ENCODE data around the gene SPAAR.

SPAAR gene

DNA sequence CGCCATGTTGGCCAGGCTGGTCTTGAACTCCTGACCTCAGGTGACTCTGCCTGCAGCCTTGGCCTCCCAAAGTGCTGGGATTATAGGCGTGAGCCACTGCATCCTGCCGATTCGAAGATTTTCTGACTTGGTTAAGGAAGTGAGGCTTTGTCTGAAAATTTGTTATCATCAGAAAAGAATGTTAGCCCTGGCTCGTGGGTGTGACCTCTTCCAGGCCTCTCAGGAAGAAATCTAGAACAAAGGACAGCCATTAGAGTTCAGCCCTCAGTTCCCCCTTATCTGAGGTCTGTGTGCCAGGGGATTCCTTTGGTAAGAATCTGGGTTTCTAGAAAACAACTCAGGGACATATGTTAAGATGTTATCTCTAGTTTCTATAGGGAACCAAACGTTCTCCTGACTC, 42.4 kb downstream of the SPAAR start:
- DNase-seq: no peak

DNA sequence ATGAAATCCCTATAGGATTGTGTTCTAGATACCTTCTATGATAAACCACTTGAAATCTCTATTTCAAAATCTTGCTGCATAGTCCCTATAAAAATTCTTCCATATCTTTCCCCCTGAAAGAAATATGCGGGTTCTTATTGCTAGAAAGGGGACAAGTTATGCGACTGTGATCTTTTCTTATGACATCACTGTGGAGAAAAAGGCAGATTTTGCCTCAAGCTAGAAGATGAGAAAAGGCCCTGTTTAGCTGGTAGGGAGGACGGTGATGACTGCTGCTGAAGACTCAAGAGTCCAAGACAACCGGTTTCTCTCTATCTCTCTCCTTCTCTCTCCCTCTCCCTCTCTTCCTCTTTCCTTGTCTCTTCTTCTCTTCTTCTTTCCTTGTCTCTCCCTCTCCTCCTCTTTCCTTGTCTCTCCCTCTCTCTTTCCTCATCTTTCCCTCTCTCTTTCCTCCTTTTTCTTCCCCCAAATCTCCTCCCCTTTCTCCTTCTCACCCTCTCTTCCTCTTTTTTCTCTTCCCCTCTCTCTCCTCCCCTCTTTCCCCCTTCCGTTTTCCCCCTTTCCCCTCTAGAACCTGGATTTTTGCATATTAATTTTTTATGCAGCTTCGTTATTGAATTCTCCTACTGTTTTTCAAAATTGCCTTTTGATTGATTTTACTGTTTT, 43.4 kb downstream of the SPAAR start:
- DNase-seq: no peak

DNA sequence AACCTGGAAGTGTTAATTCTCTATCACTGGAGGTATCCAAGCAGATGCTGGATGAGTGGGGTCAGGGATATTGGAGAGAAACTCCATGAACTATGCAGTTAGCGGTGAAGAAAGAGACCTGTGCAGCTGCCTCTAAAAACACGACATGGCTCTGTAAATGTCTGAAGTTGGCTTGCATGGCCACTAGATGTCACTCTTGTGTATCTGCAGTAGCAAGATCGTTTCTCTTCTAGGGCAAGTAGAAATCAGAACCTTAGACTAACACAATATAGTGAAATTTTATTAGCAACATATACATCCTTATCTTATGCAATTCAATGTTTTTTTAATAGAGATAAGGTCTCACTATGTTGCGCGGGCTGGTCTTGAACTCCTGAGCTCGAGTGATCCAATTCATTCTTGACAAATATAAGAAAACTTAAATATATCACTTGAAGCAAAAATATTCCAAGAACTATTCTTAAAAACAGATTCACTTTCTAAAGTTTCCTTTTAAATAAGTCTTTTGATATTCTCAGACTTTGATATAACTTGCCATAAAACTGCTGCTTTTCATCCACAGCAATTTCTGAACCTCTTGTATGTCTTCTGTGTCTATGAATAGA, 45.8 kb downstream of the SPAAR start:
- DNase-seq: peak; percentile 29

DNA sequence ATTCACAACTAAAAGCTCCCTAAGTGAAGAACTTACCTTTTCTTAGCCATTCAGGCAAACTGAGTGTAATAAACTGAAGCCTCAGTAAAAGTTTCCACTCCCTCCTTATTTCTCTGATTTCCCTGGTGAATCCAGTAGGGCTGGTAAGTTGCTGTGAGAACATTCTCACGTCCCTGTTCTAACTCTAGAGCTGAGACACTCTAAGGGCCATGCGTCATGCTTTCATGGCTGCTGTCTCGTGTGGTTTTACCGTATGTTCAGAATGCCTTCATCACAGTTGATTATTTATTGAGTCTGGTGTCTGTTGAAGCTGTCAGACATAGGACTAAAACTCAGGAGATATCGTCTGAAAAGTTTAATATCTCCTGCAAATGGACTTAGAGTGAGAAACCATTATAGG, 47.4 kb downstream of the SPAAR start:
- no peak for DNase-seq

DNA sequence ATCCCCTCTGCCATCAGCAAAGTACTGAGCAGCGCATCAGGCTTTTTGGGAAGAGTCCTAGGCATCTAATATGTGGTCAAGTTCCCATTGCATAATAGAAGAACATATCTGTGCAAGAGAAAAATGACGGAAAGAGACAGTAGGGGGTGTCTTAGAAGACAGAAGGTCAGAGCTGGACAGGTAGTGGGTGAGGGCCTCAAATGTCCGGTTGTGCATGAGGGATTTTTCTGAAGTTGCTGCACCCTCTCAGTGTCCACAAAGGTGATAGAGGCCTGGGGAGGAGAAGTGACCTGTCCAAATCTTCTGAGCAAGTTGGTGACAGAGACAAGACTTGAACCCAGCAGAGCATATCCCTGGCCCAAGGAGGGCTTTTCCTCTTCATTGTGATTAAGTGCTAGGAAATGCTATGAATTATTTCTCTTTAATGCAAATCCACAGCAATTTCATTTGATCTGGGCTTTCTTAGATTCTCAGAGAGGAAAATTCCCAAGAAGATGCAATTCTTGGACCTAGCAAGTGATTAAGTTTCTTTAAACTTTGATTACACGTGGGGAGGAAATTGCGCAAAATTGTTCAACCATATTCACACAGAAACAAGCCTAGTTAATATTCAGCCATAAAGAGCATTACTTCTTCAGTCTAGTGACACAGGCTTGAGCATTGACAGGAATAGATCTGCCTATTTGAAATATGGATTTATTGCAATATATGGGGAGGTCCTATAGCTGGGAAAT, 49.0 kb downstream of the SPAAR start, which contains the start of gene OR2S2:
Gene OR2S2 (minus strand): TSS at position 51 of the 734 bp plus-strand sequence. CDS start 56 bp downstream, outside the sequence.
- DNase-seq: no peak

DNA sequence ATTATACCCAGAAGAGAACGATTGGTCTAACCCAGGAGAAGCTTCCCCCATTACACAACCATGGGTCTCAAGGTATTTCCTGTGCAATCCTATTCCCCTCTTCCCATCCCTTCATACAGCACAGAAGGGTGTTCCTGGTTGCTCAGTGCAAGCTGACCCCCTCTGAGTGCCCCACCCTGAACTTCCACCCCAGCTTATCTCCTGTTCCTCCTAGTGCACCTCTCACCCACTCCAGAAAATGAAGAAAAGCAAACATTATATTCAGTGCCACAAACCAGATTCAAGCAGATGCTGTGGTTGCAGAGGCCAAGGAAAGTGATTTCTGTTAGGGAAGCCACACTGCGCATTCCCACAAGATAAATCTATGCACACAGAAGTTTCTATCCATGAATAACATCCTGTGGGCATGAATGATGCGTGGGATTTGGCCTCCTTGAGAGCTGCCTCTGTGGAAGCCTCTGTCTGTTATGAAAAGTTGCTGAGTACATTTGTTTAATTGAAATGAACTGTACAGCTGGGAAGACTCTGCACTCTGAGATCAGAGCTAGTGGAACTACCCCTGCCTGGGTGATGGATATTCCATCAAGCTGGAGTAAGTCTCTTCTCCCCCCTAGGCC, 50.9 kb downstream of the SPAAR start:
- DNase-seq: no peak
